Natural killer cell (primary cell): ENCODE measurements around the gene ZNF536. TPM values are rescaled to one million over a fixed set of nuclear protein-coding genes. Genes with fewer than 3 reads are reported as not detected.

ENCODE experiments used
- ATAC-seq, 3 donors: fragments of 150-1000 bp in 2 of 3; fragments of 200-7000 bp in 1 of 3; cut with Tn5 transposase; 1 replicate in 1 of 3; 2 replicates in 2 of 3; pipeline ENCODE4 v1.10.0; 2021; ENCODE audit warnings: mild to moderate bottlenecking in 2 of 3, moderate library complexity in 2 of 3
- DNase-seq, 2 donors: peaks; one replicate each; pipeline versions ENCODE4 v3.0.0 to v3.0.0-alpha.2; 2013 to 2021; ENCODE audit warnings: mixed read lengths in 1 of 2
- H3K27ac ChIP-seq: one replicate; pipeline ENCODE4 v1.5.1; 2013; ENCODE audit warnings: mild to moderate bottlenecking, low read length
- H3K27me3 ChIP-seq: one replicate; pipeline ENCODE4 v1.6.1; 2013; ENCODE audit warnings: low read length; ENCODE audit not compliant: control insufficient read depth, insufficient read depth
- H3K36me3 ChIP-seq: one replicate; pipeline ENCODE4 v1.6.1; 2013; ENCODE audit warnings: low read length; ENCODE audit not compliant: control insufficient read depth, insufficient read depth
- H3K4me1 ChIP-seq: one replicate; pipeline ENCODE4 v1.6.1; 2013; ENCODE audit warnings: low read length; ENCODE audit not compliant: control insufficient read depth, insufficient read depth
- H3K4me3 ChIP-seq: one replicate; pipeline ENCODE4 v1.5.1; 2013; ENCODE audit warnings: low read length
- H3K9me3 ChIP-seq: one replicate; pipeline ENCODE4 v1.6.1; 2013; ENCODE audit warnings: low read length; ENCODE audit not compliant: control insufficient read depth, insufficient read depth
- H3K27ac Mint-ChIP-seq, 2 donors: one replicate each; pipeline ENCODE4 v1.8.0; 2022; ENCODE audit warnings: mild to moderate bottlenecking in 2 of 2, mixed read lengths in 2 of 2, moderate library complexity in 1 of 2
- H3K27me3 Mint-ChIP-seq, 2 donors: one replicate each; pipeline ENCODE4 v1.8.0; 2022; ENCODE audit warnings: low read depth in 2 of 2, mixed read lengths in 2 of 2
- H3K36me3 Mint-ChIP-seq: one replicate; pipeline ENCODE4 v1.8.0; 2022; ENCODE audit warnings: mixed read lengths
- H3K4me1 Mint-ChIP-seq, 2 donors: one replicate each; pipeline ENCODE4 v1.8.0; 2022; ENCODE audit warnings: mixed read lengths in 2 of 2
- H3K4me3 Mint-ChIP-seq: one replicate; pipeline ENCODE4 v1.8.0; 2022; ENCODE audit warnings: mild to moderate bottlenecking, moderate library complexity, mixed read lengths
- H3K9me3 Mint-ChIP-seq, 2 donors: one replicate each; pipeline ENCODE4 v1.8.0; 2022; ENCODE audit warnings: mixed read lengths in 2 of 2
- CTCF ChIP-seq: fragments of 200-600 bp; IDR thresholded peaks from one replicate; pipeline ENCODE4 v1.8.0; 2022; ENCODE audit warnings: antibody characterized with exemption
- WGBS: methylation state at CpG from one replicate; pipeline ENCODE4 v1.1.7; 2013; ENCODE audit warnings: missing lambda C conversion rate; ENCODE audit not compliant: insufficient coverage; 5-methylcytosine and 5-hydroxymethylcytosine counted together
- intact Hi-C: fragments of 100-400 bp; cut with micrococcal nuclease; formaldehyde crosslinking; loops from one replicate; pipeline ENCODE4 v1.14.2; 2022
- total RNA-seq, 4 donors: library from RNA; stranded (reverse); fragments of 120-200 nt in 1 of 4; gene quantifications; one replicate each; pipeline versions ENCODE4 v1.2.3 to v1.2.4, GENCODE V29; 2013 to 2022

Gene ZNF536
- total RNA-seq, 3 donors from 2014 or later (not counting 1 experiment from before 2014, with no cell fraction given), result not detected

- H3K27me3 ChIP-seq, result no peaks in the 10 kb centered on the region
- ATAC-seq, result no peak
- H3K4me3 ChIP-seq, result no peak overlapping the region
- H3K27ac ChIP-seq, result no peak overlapping the region
- TF ChIP-seq CTCF, result no peak
- Mint-ChIP-seq H3K27me3 (peaks cover 0 to 3% of the 10 kb centered on the region in 2 donors), H3K27ac (no peak overlapping the region), H3K4me3 (no peak overlapping the region), H3K4me1 (no peaks in the 10 kb centered on the region), H3K9me3 (no peaks in the 10 kb centered on the region), H3K36me3 (no peaks in the 10 kb centered on the region)
- no peaks in the 10 kb centered on the region for H3K9me3 ChIP-seq
- no peak for DNase-seq
- H3K4me1 ChIP-seq, result no peaks in the 10 kb centered on the region
- intact Hi-C loops, result no loop called here
- WGBS, result 92% methylated on average over 6 of the region's 6 CpGs
- H3K36me3 ChIP-seq, result no peaks in the 10 kb centered on the region
These were observed 184.1 kb downstream of the ZNF536 start for GRCh38 chr19:30556230-30556711.

- Mint-ChIP-seq H3K4me1 (no peaks in the 10 kb centered on the region), H3K27me3 (peaks cover 0 to 3% of the 10 kb centered on the region in 2 donors), H3K4me3 (no peak overlapping the region), H3K9me3 (no peaks in the 10 kb centered on the region), H3K36me3 (no peaks in the 10 kb centered on the region), H3K27ac (no peak overlapping the region)
- no peak overlapping the region for H3K27ac ChIP-seq
- intact Hi-C loops, result no loop called here
- H3K4me3 ChIP-seq, result no peak overlapping the region
- 79% methylated on average over 3 of the region's 4 CpGs for WGBS
- H3K9me3 ChIP-seq, result no peaks in the 10 kb centered on the region
- DNase-seq, result no peak
- H3K36me3 ChIP-seq, result no peaks in the 10 kb centered on the region
- no peak for ATAC-seq
- TF ChIP-seq CTCF, result no peak
- H3K4me1 ChIP-seq, result no peaks in the 10 kb centered on the region
- no peaks in the 10 kb centered on the region for H3K27me3 ChIP-seq
These were observed 185.0 kb downstream of the ZNF536 start for GRCh38 chr19:30557212-30557611.

GRCh38 chr19:30557927-30558557 lies 185.9 kb downstream of the ZNF536 start:
- no peak for ATAC-seq
- Histone ChIP-seq H3K4me3 (no peak overlapping the region), H3K9me3 (no peaks in the 10 kb centered on the region), H3K4me1 (no peaks in the 10 kb centered on the region), H3K27me3 (no peaks in the 10 kb centered on the region), H3K36me3 (no peaks in the 10 kb centered on the region), H3K27ac (no peak overlapping the region)
- WGBS, result 89% methylated on average over 13 of the region's 13 CpGs
- Mint-ChIP-seq H3K36me3 (no peaks in the 10 kb centered on the region), H3K4me3 (no peak overlapping the region), H3K4me1 (no peaks in the 10 kb centered on the region), H3K27me3 (peaks cover 0 to 3% of the 10 kb centered on the region in 2 donors), H3K27ac (no peak overlapping the region), H3K9me3 (no peaks in the 10 kb centered on the region)
- no peak for TF ChIP-seq CTCF
- intact Hi-C loops, result no loop called here
- no peak for DNase-seq

- Mint-ChIP-seq H3K9me3 (no peaks in the 10 kb centered on the region), H3K27ac (no peak overlapping the region), H3K4me1 (no peaks in the 10 kb centered on the region), H3K36me3 (no peaks in the 10 kb centered on the region), H3K27me3 (peaks cover 0 to 3% of the 10 kb centered on the region in 2 donors), H3K4me3 (no peak overlapping the region)
- H3K9me3 ChIP-seq, result no peaks in the 10 kb centered on the region
- no peak for TF ChIP-seq CTCF
- no peaks in the 10 kb centered on the region for H3K36me3 ChIP-seq
- intact Hi-C loops, result no loop called here
- WGBS, result 89% methylated on average over 6 of the region's 6 CpGs
- DNase-seq (no peak), ATAC-seq (no peak)
- no peak overlapping the region for H3K27ac ChIP-seq
- no peaks in the 10 kb centered on the region for H3K4me1 ChIP-seq
- no peak overlapping the region for H3K4me3 ChIP-seq
- H3K27me3 ChIP-seq, result no peaks in the 10 kb centered on the region
These were observed 186.6 kb downstream of the ZNF536 start for GRCh38 chr19:30558793-30559192.
